OCI-LY3 (cell line): ENCODE measurements around the gene TCP11.

Source experiments
- H2AFZ ChIP-seq: fragments of 200-600, 300-600 bp; shearing (Covaris generic); 2 replicates; pipeline ENCODE4 v1.6.0; 2014; ENCODE audit warnings: antibody characterized with exemption, low read depth, low read length
- H3K27ac ChIP-seq: fragments of 200-600, 300-600 bp; sonication (generic); 2 replicates; pipeline ENCODE4 v1.5.1; 2014; ENCODE audit warnings: mild to moderate bottlenecking, low read length, moderate library complexity, mixed read lengths
- H3K27me3 ChIP-seq: fragments of 200-600, 300-600 bp; sonication (generic); 2 replicates; pipeline ENCODE4 v1.6.1; 2014; ENCODE audit warnings: low read depth, low read length, mixed read lengths
- H3K36me3 ChIP-seq: fragments of 200-600, 300-600 bp; sonication (generic); replicated peaks from 2 replicates; pipeline ENCODE3; 2014; ENCODE audit warnings: low read depth, low read length, mixed read lengths
- H3K4me1 ChIP-seq: fragments of 300-600, 200-600 bp; sonication (generic); 2 replicates; pipeline ENCODE4 v1.6.1; 2014; ENCODE audit warnings: low read length, mixed read lengths
- H3K4me2 ChIP-seq: fragments of 200-600, 300-600 bp; sonication (generic); 2 replicates; pipeline ENCODE4 v1.6.1; 2014; ENCODE audit warnings: low read length, mixed read lengths
- H3K4me3 ChIP-seq: fragments of 300-600, 200-600 bp; sonication (generic); 2 replicates; pipeline ENCODE4 v1.5.1; 2014; ENCODE audit warnings: antibody characterized with exemption, mild to moderate bottlenecking, low read length, moderate library complexity
- H3K79me2 ChIP-seq: fragments of 300-600, 200-600 bp; shearing (Covaris generic); 2 replicates; pipeline ENCODE4 v1.6.1; 2014; ENCODE audit warnings: mild to moderate bottlenecking, low read length, mixed read lengths
- H3K9ac ChIP-seq: fragments of 300-600, 200-600 bp; shearing (Covaris generic); 2 replicates; pipeline ENCODE4 v1.6.0; 2014; ENCODE audit warnings: mild to moderate bottlenecking, low read length, moderate library complexity
- H3K9me3 ChIP-seq: fragments of 200-600, 300-600 bp; shearing (Covaris generic); 2 replicates; pipeline ENCODE4 v1.6.1; 2014; ENCODE audit warnings: low read length, mixed read lengths; ENCODE audit not compliant: insufficient read depth
- H4K20me1 ChIP-seq: fragments of 200-600, 300-600 bp; sonication (generic); 2 replicates; pipeline ENCODE4 v1.6.1; 2016; ENCODE audit warnings: low read length, mixed read lengths; ENCODE audit not compliant: insufficient read depth
- CTCF ChIP-seq: fragments of 200-600, 300-600 bp; sonication (generic); IDR thresholded peaks from 2 replicates; pipeline ENCODE4 v1.5.1; 2014; ENCODE audit warnings: antibody characterized with exemption, low read length, low read depth
- EZH2phosphoT487 ChIP-seq: fragments of 200-600 bp; shearing (Covaris generic); IDR thresholded peaks from 2 replicates; pipeline ENCODE4 v1.6.1; 2018; ENCODE audit warnings: antibody characterized with exemption, mixed run types, low read depth

TCP11 gene

DNA sequence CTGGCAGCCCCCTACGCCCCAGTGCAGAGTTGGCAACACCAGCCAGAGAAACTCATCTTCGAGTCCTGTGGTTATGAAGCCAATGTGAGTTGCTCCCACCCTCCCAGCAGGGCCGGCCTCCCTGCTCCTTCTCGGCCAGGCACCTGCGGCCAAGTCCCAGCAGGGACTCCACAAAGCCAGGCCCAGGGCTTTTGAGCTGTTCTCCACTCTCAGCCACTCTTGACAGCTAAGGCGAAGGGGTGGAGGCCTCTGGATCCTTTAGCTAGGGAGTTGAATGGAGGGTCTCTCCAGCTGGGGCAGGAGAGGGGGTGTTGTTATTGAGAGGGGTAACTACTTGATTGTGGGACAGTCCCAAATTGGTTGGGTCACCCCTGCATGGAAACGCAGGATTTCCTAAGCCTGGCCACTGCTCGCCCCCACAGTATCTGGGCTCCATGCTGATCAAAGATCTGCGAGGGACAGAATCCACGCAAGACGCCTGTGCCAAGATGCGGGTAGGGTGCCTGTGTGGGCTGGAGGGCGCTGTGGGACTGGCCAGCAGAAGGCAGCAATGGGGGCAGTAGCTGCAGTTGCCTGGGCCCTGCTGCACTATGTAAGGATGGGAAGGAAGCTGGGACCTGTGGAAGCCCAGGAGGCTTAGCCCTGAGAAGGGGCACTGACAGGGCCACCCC lies 58.3 kb downstream of the TCP11 start:
- no peak for TF ChIP-seq CTCF
- TF ChIP-seq EZH2phosphoT487: no peak
- H3K27me3 ChIP-seq: no peaks in the 10 kb centered on the region
- no peaks in the 10 kb centered on the region for H4K20me1 ChIP-seq
- no peak overlapping the region for H2AFZ ChIP-seq
- H3K9ac ChIP-seq: no peak overlapping the region
- H3K36me3 ChIP-seq: no peaks in the 10 kb centered on the region
- H3K79me2 ChIP-seq: no peaks in the 10 kb centered on the region
- no peaks in the 10 kb centered on the region for H3K9me3 ChIP-seq
- no peak overlapping the region for H3K4me2 ChIP-seq
- no peak overlapping the region for H3K4me3 ChIP-seq
- no peak overlapping the region for H3K27ac ChIP-seq
- H3K4me1 ChIP-seq: peaks cover 6% of the 10 kb centered on the region; the same call in 1 of the 2 replicates

DNA sequence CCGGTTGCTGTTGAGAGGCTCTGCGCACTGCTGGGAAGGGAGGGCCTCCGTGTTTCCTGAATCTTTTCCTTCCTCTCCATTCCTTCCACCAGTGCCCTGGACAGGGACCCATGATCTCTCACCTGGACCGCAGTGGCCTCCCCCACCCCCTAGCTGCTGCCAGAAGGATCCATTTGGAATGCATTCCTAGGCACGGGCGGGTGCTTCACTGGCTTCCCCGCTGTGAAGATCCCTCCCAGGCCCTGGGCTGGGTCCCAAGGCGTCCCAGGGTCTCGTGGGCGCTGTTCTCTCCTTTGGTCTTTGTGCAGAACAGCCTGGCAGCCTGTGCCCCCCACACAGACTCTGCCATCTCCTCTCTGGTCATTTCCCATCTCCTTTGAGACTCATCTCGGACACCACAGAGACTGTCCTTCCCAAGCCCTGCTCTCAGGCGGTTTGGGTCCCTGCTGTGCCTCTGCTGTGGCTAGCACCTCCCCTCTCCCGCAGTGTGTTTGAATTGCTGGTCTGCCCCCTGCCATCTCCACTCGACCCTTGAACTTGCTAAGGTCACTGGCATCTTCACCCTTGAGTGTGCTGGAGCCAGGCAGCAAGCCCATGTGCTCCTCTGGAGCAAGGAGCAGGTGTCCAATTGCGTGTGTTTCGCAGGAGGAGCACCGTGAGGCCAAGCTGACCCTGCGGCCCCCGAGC lies 59.0 kb downstream of the TCP11 start:
- Histone ChIP-seq H3K4me3 (no peak overlapping the region), H3K79me2 (no peaks in the 10 kb centered on the region), H3K36me3 (no peaks in the 10 kb centered on the region), H3K9me3 (no peaks in the 10 kb centered on the region), H3K27me3 (no peaks in the 10 kb centered on the region), H2AFZ (no peak overlapping the region), H4K20me1 (no peaks in the 10 kb centered on the region), H3K4me2 (no peak overlapping the region), H3K4me1 (peaks cover 6% of the 10 kb centered on the region; the same call in 1 of the 2 replicates), H3K9ac (no peak overlapping the region), H3K27ac (no peak overlapping the region)
- no peak for TF ChIP-seq EZH2phosphoT487

DNA sequence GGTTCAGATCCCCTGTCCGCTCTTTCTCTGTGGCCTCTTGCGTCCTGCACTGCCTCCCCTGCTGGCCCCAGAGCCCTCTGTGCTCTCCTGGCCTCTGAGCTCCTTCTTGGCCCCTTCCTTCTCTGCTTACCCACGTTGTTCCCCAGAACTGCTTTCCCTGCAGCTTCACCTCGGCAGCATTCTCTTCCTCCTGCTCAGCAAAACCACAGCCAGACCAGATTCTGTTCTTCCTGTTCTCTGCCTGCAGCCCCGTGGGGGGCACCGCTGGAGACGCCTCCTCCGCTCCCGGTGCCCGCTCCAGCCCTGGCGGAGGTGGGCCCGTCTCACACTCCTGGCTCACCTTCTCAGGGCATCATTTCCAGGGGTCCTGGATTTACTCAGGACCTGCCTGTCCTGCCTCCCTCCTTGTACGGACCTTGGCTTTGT lies 59.7 kb downstream of the TCP11 start:
- H3K27ac ChIP-seq: no peak overlapping the region

GRCh38 chr6:35080821-35081425 lies 60.2 kb downstream of the TCP11 start:
- Histone ChIP-seq H3K36me3 (no peaks in the 10 kb centered on the region), H4K20me1 (no peaks in the 10 kb centered on the region), H3K9ac (no peak overlapping the region), H2AFZ (no peak overlapping the region), H3K27ac (no peak overlapping the region), H3K4me2 (no peak overlapping the region), H3K27me3 (no peaks in the 10 kb centered on the region), H3K4me1 (peaks cover 6% of the 10 kb centered on the region; the same call in 1 of the 2 replicates), H3K4me3 (no peak overlapping the region), H3K79me2 (no peaks in the 10 kb centered on the region), H3K9me3 (no peaks in the 10 kb centered on the region)
- TF ChIP-seq EZH2phosphoT487: no peak
- no peak for TF ChIP-seq CTCF

More for the DNA sequence above, 59.7 kb downstream of the TCP11 start:
- Histone ChIP-seq H2AFZ (no peak overlapping the region), H4K20me1 (no peaks in the 10 kb centered on the region), H3K79me2 (no peaks in the 10 kb centered on the region), H3K4me3 (no peak overlapping the region), H3K9me3 (no peaks in the 10 kb centered on the region), H3K4me2 (no peak overlapping the region), H3K27me3 (no peaks in the 10 kb centered on the region), H3K36me3 (no peaks in the 10 kb centered on the region), H3K4me1 (peaks cover 6% of the 10 kb centered on the region; the same call in 1 of the 2 replicates), H3K9ac (no peak overlapping the region)
- TF ChIP-seq CTCF (no peak), EZH2phosphoT487 (no peak)
